Stimulated activated naive CD8-positive, alpha-beta T cell treated with anti-CD3 and anti-CD28 coated beads, Interleukin-15, Interleukin-2, amounts not matched to agents 100 ng/mL and 50 ng/mL, for 24 hours (primary cell): ENCODE data around the gene SERINC5.

Source experiments
- H3K27ac Mint-ChIP-seq: one replicate; pipeline ENCODE4 v1.8.0; 2021; ENCODE audit warnings: mild to moderate bottlenecking, mixed read lengths
- H3K27me3 Mint-ChIP-seq: one replicate; pipeline ENCODE4 v1.8.0; 2021; ENCODE audit warnings: mixed read lengths
- H3K36me3 Mint-ChIP-seq: one replicate; pipeline ENCODE4 v1.8.0; 2021; ENCODE audit warnings: low read depth, mixed read lengths
- H3K4me1 Mint-ChIP-seq: one replicate; pipeline ENCODE4 v1.8.0; 2021; ENCODE audit warnings: low read depth, mixed read lengths
- H3K4me3 Mint-ChIP-seq: one replicate; pipeline ENCODE4 v1.8.0; 2021; ENCODE audit warnings: mild to moderate bottlenecking, mixed read lengths
- H3K9me3 Mint-ChIP-seq: one replicate; pipeline ENCODE4 v1.8.0; 2021; ENCODE audit warnings: mixed read lengths

The SERINC5 gene

DNA sequence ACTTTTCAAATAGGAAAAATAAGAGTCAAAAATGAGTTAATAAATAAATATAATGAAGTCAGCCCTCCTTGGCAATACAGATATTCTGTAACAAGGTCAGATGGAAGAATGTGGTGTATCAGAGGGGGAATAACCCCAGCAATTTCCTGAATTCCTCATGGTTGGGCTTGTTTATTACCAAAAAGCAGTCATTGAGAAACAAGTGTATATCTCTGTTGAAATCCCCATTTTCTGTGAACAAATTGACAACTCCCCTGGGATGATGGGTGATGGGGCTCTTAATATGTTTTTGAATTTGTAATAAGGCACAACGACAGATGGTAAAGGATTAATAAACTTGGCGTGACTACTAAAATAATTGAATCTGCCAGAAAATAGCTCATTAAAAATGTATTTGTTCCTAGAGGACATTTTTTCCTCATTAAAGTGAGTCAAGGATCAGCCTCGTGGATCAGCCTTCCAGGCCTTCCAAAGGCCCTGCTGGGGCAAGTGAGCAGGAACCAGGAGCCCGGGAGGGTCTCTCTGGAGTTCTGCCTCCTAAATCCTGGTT lies 186.5 kb downstream of the SERINC5 start:
- no peaks in the 10 kb centered on the region for H3K27me3 Mint-ChIP-seq
- no peak overlapping the region for H3K27ac Mint-ChIP-seq
- no peaks in the 10 kb centered on the region for H3K9me3 Mint-ChIP-seq
- H3K4me3 Mint-ChIP-seq: no peak overlapping the region
- no peaks in the 10 kb centered on the region for H3K36me3 Mint-ChIP-seq
- H3K4me1 Mint-ChIP-seq: peaks cover 13% of the 10 kb centered on the region

DNA sequence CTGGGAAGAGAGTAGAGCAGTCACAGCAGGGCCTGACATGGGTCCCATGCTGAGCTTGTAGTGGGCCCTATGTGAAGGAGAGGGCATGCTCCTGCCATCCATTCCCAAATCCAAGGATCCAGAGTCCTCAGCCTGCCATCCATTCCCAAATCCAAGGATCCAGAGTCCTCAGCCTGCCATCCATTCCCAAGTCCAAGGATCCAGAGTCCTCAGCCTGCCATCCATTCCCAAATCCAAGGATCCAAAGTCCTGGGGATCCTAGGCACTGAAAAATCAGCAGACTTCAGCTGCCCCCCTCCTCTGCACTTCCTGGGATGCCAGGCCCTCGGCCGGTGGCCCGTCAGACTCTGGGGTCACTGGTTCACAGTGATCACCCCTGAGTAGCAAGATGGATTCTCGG lies 187.1 kb downstream of the SERINC5 start:
- Mint-ChIP-seq H3K4me3 (no peak overlapping the region), H3K27me3 (no peaks in the 10 kb centered on the region), H3K4me1 (peaks cover 13% of the 10 kb centered on the region)

DNA sequence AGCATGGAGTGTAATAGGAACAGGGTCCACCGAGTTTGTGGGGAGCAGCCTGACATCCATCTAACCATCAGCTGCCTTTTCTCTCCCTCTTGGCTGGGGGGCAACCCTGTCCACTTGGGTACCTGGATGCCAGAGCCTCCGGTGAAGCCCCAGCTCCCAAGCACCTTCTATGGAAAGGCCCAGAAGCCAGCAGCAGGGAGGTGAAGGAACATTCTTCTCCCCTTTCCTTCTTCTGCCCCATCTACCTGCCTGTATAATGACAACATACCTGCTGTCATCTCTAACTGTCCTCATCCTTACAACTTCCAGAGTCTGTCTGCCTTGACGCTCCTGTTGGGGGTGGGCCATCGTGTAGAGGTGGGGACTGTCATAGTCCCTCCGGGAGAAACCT lies 187.6 kb downstream of the SERINC5 start:
- no peaks in the 10 kb centered on the region for H3K27me3 Mint-ChIP-seq
- H3K4me1 Mint-ChIP-seq: peaks cover 13% of the 10 kb centered on the region
- no peaks in the 10 kb centered on the region for H3K9me3 Mint-ChIP-seq
- H3K4me3 Mint-ChIP-seq: no peak overlapping the region
- no peaks in the 10 kb centered on the region for H3K36me3 Mint-ChIP-seq
- no peak overlapping the region for H3K27ac Mint-ChIP-seq

More for the DNA sequence above, 187.1 kb downstream of the SERINC5 start:
- Mint-ChIP-seq H3K9me3 (no peaks in the 10 kb centered on the region), H3K36me3 (no peaks in the 10 kb centered on the region), H3K27ac (no peak overlapping the region)

DNA sequence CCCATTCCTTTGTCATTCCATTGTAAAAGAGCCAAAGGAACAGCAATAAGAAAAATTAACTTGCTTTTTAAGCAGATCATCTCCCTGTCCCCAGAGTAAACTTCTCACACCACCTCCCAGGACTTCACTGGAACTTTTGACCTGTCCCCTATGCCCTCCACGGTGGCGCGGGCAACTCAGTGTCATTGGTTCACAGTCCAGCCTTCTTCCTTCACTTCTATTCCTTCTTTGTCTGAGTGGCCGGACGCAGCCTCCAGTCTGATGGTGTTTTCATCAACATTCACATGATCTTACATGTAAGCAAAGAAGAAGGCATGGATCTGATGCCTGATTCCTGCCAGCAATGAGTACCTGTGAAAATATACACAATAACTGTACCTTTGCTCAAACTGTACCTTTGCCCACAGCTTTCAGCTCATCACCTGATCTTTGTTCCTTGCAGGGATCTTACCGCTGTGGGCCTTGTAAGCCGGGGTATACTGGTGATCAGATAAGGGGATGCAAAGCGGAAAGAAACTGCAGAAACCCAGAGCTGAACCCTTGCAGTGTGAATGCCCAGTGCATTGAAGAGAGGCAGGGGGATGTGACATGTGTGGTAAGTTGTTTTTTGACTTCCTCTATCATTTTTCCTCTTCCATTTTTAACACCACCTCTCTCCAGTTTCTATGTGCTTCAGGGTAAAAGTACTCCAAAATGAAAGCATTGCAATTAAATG lies 188.2 kb downstream of the SERINC5 start:
- H3K4me3 Mint-ChIP-seq: no peak overlapping the region

DNA sequence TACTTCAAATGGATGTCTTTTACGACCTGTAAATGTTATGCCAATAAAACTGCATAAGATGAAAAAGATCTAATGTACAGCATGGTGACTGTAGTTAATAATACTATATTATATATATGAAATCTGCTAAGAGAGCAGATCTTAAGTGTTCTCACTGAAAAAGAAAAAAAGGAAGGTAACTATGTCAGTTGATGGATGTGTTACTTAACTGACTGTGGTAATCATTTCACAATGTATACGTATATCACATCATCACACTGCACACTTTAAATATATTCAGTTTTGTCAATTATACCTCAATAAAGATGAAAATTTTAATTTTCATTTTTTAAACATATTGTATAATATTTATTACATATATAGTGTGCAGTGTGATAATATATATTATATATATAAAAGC lies 188.8 kb downstream of the SERINC5 start:
- Mint-ChIP-seq H3K4me3 (no peak overlapping the region), H3K4me1 (peaks cover 13% of the 10 kb centered on the region), H3K9me3 (no peaks in the 10 kb centered on the region), H3K27ac (no peak overlapping the region), H3K36me3 (no peaks in the 10 kb centered on the region), H3K27me3 (no peaks in the 10 kb centered on the region)

More for the DNA sequence above, 188.2 kb downstream of the SERINC5 start:
- no peaks in the 10 kb centered on the region for H3K9me3 Mint-ChIP-seq
- no peaks in the 10 kb centered on the region for H3K27me3 Mint-ChIP-seq
- H3K36me3 Mint-ChIP-seq: no peaks in the 10 kb centered on the region
- H3K27ac Mint-ChIP-seq: no peak overlapping the region
- peaks cover 13% of the 10 kb centered on the region for H3K4me1 Mint-ChIP-seq

DNA sequence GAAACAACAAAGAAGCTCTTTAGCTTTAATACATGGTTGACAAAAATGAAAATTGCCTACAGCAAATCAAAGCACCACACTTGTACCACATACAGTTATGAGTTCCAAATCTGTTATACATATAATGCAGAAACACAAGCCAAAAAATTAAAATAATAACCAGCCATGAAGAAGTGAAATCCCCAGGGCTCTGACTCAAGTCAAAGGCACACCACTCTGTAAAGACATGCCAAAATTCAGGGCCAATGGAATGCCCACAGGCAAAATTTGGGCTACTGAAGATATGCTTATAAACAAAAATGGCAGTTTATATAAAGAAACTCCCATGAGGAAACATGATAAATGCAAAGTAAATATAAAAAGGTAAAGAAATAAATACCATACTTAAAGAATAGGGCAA lies 191.7 kb downstream of the SERINC5 start:
- Mint-ChIP-seq H3K36me3 (no peaks in the 10 kb centered on the region), H3K27ac (no peak overlapping the region)

More for the DNA sequence above, 191.7 kb downstream of the SERINC5 start:
- H3K9me3 Mint-ChIP-seq: no peaks in the 10 kb centered on the region
- H3K4me3 Mint-ChIP-seq: no peak overlapping the region
- H3K4me1 Mint-ChIP-seq: no peaks in the 10 kb centered on the region
- no peaks in the 10 kb centered on the region for H3K27me3 Mint-ChIP-seq
